ENCODE data around the gene BCHE. TPM values are rescaled to one million over a fixed set of nuclear protein-coding genes. Genes with fewer than 3 reads are reported as not detected.

The BCHE gene
- total RNA-seq, 4 donors from 2014 or later = 0.15 to 1.2 (median 0.96) TPM

DNA sequence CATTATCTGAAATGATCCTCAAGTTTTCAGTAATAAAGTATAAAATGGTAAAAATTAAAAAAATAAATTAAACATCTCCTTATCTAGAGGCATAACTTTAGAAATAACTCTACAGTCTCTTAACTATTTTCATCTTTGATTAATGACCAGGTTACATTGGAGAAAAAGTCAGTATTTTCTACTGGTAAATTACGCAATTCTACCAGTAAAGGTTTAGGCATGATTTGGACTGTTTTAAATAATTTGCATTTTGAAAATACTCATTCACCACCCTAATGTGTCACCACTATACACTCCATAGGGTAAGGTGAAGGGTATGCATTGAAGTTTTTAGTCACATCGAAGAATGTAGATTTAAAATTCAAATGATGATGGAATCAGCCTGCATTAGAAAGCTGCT, 45.9 kb upstream of the BCHE start:
- ATAC-seq = no peak
- DNase-seq = no peak
- Histone ChIP-seq H3K4me1 (no peaks in the 10 kb centered on the region), H3K4me3 (no peak overlapping the region), H3K9me3 (no peaks in the 10 kb centered on the region), H3K36me3 (no peaks in the 10 kb centered on the region), H3K27me3 (no peaks in the 10 kb centered on the region), H3K27ac (no peak overlapping the region)
- in situ Hi-C loops (cut with MboI; ENCODE audit: low sequenced_read_pairs in 4 of 4) = no loop called here
- intact Hi-C loops (cut with DNase I; ENCODE audit: low total_unique reads) = no loop called here
- no peak for TF ChIP-seq CTCF (IDR thresholded peaks at IDR 0.05 in 4 of 5, conservative IDR thresholded peaks at IDR 0.05 in 1 of 5)
- TF ChIP-seq POLR2A (IDR thresholded peaks at IDR 0.05) = no peak

DNA sequence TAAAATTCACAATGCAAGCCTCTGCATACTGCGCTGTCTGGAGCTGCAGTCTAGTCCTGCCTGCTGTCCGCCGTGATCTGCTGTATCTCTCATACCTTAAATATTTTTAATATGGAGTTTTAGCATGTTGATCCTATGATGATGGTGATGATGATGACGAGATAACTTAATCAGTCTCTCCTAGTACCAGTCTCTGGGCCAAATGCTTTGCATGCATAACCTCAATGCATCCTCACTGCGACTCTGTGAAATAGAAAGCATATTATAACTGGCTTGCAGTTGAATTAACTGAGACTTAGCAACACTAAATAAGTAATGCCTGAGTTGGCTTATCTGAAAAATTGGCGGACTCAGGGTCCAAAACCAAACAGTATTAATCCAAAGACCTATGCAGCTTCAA, 38.4 kb upstream of the BCHE start:
- no peak for ATAC-seq
- no peak for TF ChIP-seq POLR2A (IDR thresholded peaks at IDR 0.05)
- TF ChIP-seq CTCF (IDR thresholded peaks at IDR 0.05 in 4 of 5, conservative IDR thresholded peaks at IDR 0.05 in 1 of 5) = no peak
- Histone ChIP-seq H3K36me3 (no peaks in the 10 kb centered on the region), H3K4me3 (no peak overlapping the region), H3K27me3 (no peaks in the 10 kb centered on the region), H3K9me3 (no peaks in the 10 kb centered on the region), H3K27ac (no peak overlapping the region), H3K4me1 (no peaks in the 10 kb centered on the region)
- intact Hi-C loops (cut with DNase I; ENCODE audit: low total_unique reads) (no loop called here), in situ Hi-C loops (cut with MboI; ENCODE audit: low sequenced_read_pairs in 4 of 4) (no loop called here)
- DNase-seq = no peak

- Histone ChIP-seq H3K4me3 (no peak overlapping the region), H3K9me3 (no peaks in the 10 kb centered on the region), H3K27ac (no peak overlapping the region), H3K36me3 (no peaks in the 10 kb centered on the region), H3K27me3 (no peaks in the 10 kb centered on the region), H3K4me1 (no peaks in the 10 kb centered on the region)
- in situ Hi-C loops (cut with MboI; ENCODE audit: low sequenced_read_pairs in 4 of 4) = no loop called here
- no peak for ATAC-seq
- DNase-seq = no peak
- intact Hi-C loops (cut with DNase I; ENCODE audit: low total_unique reads) = no loop called here
- no peak for TF ChIP-seq POLR2A (IDR thresholded peaks at IDR 0.05)
- TF ChIP-seq CTCF (IDR thresholded peaks at IDR 0.05 in 4 of 5, conservative IDR thresholded peaks at IDR 0.05 in 1 of 5) = no peak
Observed at GRCh38 chr3:165874663-165875489, 37.7 kb upstream of the BCHE start.

GRCh38 chr3:165868088-165868487, 30.9 kb upstream of the BCHE start:
- Histone ChIP-seq H3K4me1 (no peaks in the 10 kb centered on the region), H3K36me3 (no peaks in the 10 kb centered on the region), H3K27me3 (no peaks in the 10 kb centered on the region), H3K4me3 (no peak overlapping the region), H3K9me3 (no peaks in the 10 kb centered on the region), H3K27ac (no peak overlapping the region)
- in situ Hi-C loops (cut with MboI; ENCODE audit: low sequenced_read_pairs in 4 of 4) = no loop called here
- no peak for DNase-seq
- no peak for ATAC-seq
- TF ChIP-seq POLR2A (IDR thresholded peaks at IDR 0.05) = no peak
- no peak for TF ChIP-seq CTCF (IDR thresholded peaks at IDR 0.05 in 4 of 5, conservative IDR thresholded peaks at IDR 0.05 in 1 of 5)
- intact Hi-C loops (cut with DNase I; ENCODE audit: low total_unique reads) = no loop called here

GRCh38 chr3:165859061-165859460, 21.8 kb upstream of the BCHE start:
- in situ Hi-C loops (cut with MboI; ENCODE audit: low sequenced_read_pairs in 4 of 4) = no loop called here
- DNase-seq (no peak), ATAC-seq (no peak)
- Histone ChIP-seq H3K27me3 (no peaks in the 10 kb centered on the region), H3K4me1 (no peaks in the 10 kb centered on the region), H3K36me3 (no peaks in the 10 kb centered on the region), H3K4me3 (no peak overlapping the region), H3K27ac (no peak overlapping the region), H3K9me3 (no peaks in the 10 kb centered on the region)
- intact Hi-C loops (cut with DNase I; ENCODE audit: low total_unique reads) = no loop called here
- TF ChIP-seq POLR2A (IDR thresholded peaks at IDR 0.05) (no peak), CTCF (IDR thresholded peaks at IDR 0.05 in 4 of 5, conservative IDR thresholded peaks at IDR 0.05 in 1 of 5) (no peak)
